GM12891 (cell line): ENCODE measurements around the gene GMDS.

ENCODE experiments used
- POLR2A ChIP-seq: IDR thresholded peaks from 2 replicates; pipeline ENCODE4 v1.6.1; 2011; ENCODE audit warnings: low read depth, low read length, control low read depth
- POLR2AphosphoS5 ChIP-seq: IDR thresholded peaks from 2 replicates; pipeline ENCODE4 v1.6.1; 2011; ENCODE audit warnings: low read depth, low read length, control low read depth
- POU2F2 ChIP-seq: IDR thresholded peaks from 2 replicates; pipeline ENCODE4 v1.6.1; 2011; ENCODE audit warnings: low read depth, mild to moderate bottlenecking, control low read depth, low read length, moderate library complexity
- TAF1 ChIP-seq: IDR thresholded peaks from 2 replicates; pipeline ENCODE4 v1.6.1; 2011; ENCODE audit warnings: low read depth, low read length, control low read depth

- TF ChIP-seq POLR2A, result no peak
- no peak for TF ChIP-seq TAF1
- TF ChIP-seq POU2F2, result no peak
- no peak for TF ChIP-seq POLR2AphosphoS5
Observed at GRCh38 chr6:2104524-2104880, 140.9 kb downstream of the GMDS start.
